ENCODE data around the gene SLC25A23. TPM values are rescaled to one million over a fixed set of nuclear protein-coding genes. Genes with fewer than 3 reads are reported as not detected.

The SLC25A23 gene
- total RNA-seq, 1 experiment from 2014 or later, result 42.9 TPM

DNA sequence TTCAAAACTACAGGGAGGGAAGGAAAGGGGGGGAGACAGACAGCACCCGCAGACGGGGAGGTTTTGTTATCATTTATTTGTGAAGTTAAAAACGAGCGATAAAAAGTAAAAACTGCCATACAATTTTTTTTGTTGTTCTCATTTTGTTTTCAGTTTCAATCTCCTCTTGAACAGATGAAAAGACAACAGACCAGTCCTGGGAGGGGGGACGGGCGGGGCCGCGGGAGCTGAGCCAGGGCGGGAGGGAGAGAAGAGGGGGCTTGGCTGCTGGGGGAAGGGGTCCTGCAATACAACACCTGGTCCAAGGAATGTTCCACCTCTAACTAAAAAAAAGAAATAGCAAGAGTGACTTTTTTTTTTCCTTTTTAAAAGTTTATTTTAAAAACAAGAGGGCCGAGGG, 46.3 kb downstream of the SLC25A23 start:
- H2AFZ ChIP-seq (ENCODE audit: low read length), result no peak overlapping the region
- peaks cover 18 to 51% (median 51%) of the 10 kb centered on the region in 3 experiments; a peak in 6 of 7 replicates for H3K36me3 Mint-ChIP-seq (ENCODE audit: insufficient read depth in 1 of 3, low read depth in 3 of 3)
- H3K9ac ChIP-seq (ENCODE audit: extremely low read depth, insufficient read length, low read length), result no peak overlapping the region
- no peak overlapping the region for H2BK5ac ChIP-seq (ENCODE audit: insufficient read length, low read length)
- no peaks in the 10 kb centered on the region for H4K20me1 ChIP-seq (ENCODE audit: control insufficient read depth, insufficient read depth, insufficient read length)
- no peaks in the 10 kb centered on the region for H3K9me3 ChIP-seq (ENCODE audit: control insufficient read depth, low read depth, low read length)
- H3K4me3 Mint-ChIP-seq, result no peak overlapping the region
- no peak overlapping the region for H3K4me2 ChIP-seq (ENCODE audit: insufficient read depth, insufficient read length, low read length)
- no peak overlapping the region for H2BK20ac ChIP-seq (ENCODE audit: low read depth, low read length, poor library complexity, severe bottlenecking)
- no peak overlapping the region for H4K91ac ChIP-seq (ENCODE audit: insufficient read length, low read depth, low read length)
- H3K4me1 ChIP-seq (ENCODE audit: insufficient read depth, low read length), result no peaks in the 10 kb centered on the region
- TF ChIP-seq CTCF (conservative IDR thresholded peaks at IDR 0.05), result no peak
- H2BK120ac ChIP-seq (ENCODE audit: low read depth, low read length, poor library complexity, severe bottlenecking), result no peak overlapping the region
- no peak overlapping the region for H3K14ac ChIP-seq (ENCODE audit: insufficient read depth, low read length)
- no CpG with 5 or more reads among the region's 10 CpGs for WGBS (ENCODE audit: extremely low coverage, insufficient read length, low lambda C conversion rate)
- no peak overlapping the region for H2BK15ac ChIP-seq (ENCODE audit: low read depth, low read length)
- H3K4me1 Mint-ChIP-seq, result peaks cover 3 to 21% of the 10 kb centered on the region in 2 experiments
- no peak overlapping the region for H3K18ac ChIP-seq (ENCODE audit: insufficient read length, low read depth, low read length)
- H2BK12ac ChIP-seq (ENCODE audit: insufficient read length, low read depth, low read length), result no peak overlapping the region
- no peak overlapping the region for H3K27ac ChIP-seq (ENCODE audit: insufficient read length, low read depth, low read length)
- no peaks in the 10 kb centered on the region for H3K79me2 ChIP-seq (ENCODE audit: insufficient read depth, low read length)
- no peaks in the 10 kb centered on the region; a peak in 1 of 5 replicates for H3K9me3 Mint-ChIP-seq
- H3K23me2 ChIP-seq (ENCODE audit: insufficient read length, low read depth, low read length, poor library complexity, severe bottlenecking), result no peaks in the 10 kb centered on the region
- no peaks in the 10 kb centered on the region for H3K27me3 Mint-ChIP-seq (ENCODE audit: low read depth)
- H3K4ac ChIP-seq (ENCODE audit: low read depth, low read length), result no peak overlapping the region
- peak overlapping the region in 1 of 3 experiments; percentile 95; a peak in 2 of 7 replicates for H3K27ac Mint-ChIP-seq
- peaks cover 3% of the 10 kb centered on the region for H3K79me1 ChIP-seq (ENCODE audit: insufficient read depth, low read depth, low read length, poor library complexity, severe bottlenecking)
- H3K27me3 ChIP-seq (ENCODE audit: insufficient read depth, low read length), result no peaks in the 10 kb centered on the region
- H3T11ph ChIP-seq (ENCODE audit: low read length), result no peak overlapping the region
- no peak overlapping the region for H2AK5ac ChIP-seq (ENCODE audit: insufficient read length, low read length)
- no peak overlapping the region for H4K5ac ChIP-seq (ENCODE audit: insufficient read length, low read depth, low read length)
- no peak overlapping the region for H3K23ac ChIP-seq (ENCODE audit: insufficient read length, low read depth, low read length)
- no peak overlapping the region for H4K8ac ChIP-seq (replicated peaks; ENCODE audit: insufficient read length, low read depth, low read length)
- no peak overlapping the region for H3K56ac ChIP-seq (ENCODE audit: insufficient read length, low read depth, low read length)
- DNase-seq, result no peak

Measured in H9 (cell line).